HepG2 (cell line): ENCODE results near the gene GRHL1.

ENCODE experiments used
- CHCHD3 ChIP-seq: sonication (generic); formaldehyde crosslinking; IDR thresholded peaks from 2 replicates; pipeline ENCODE4 v1.8.0; 2022; ENCODE audit warnings: mild to moderate bottlenecking, missing genetic modification reagents, moderate library complexity
- CTCF ChIP-seq: sonication (generic); formaldehyde crosslinking; IDR thresholded peaks from 2 replicates; pipeline ENCODE4 v1.5.0; 2020; ENCODE audit warnings: mild to moderate bottlenecking, missing genetic modification reagents, moderate library complexity
- EP300 ChIP-seq, 3 experiments: sonication (generic) in 1 of 3; formaldehyde crosslinking in 1 of 3; IDR thresholded peaks; 2 replicates each; pipeline versions ENCODE4 v1.5.1 to v1.6.1; 2011 to 2020; ENCODE audit warnings: low read depth in 2 of 3, low read length in 2 of 3, borderline replicate concordance in 1 of 3, improper control_type of control experiment in 1 of 3, mild to moderate bottlenecking in 1 of 3, missing genetic modification reagents in 1 of 3, moderate library complexity in 1 of 3
- FOXK1 ChIP-seq: sonication (generic); formaldehyde crosslinking; IDR thresholded peaks from 2 replicates; pipeline ENCODE4 v1.4.0; 2020; ENCODE audit warnings: low read depth, missing genetic modification reagents, borderline replicate concordance
- FOXM1 ChIP-seq: sonication (generic); formaldehyde crosslinking; IDR thresholded peaks from 2 replicates; pipeline ENCODE4 v1.5.0; 2020; ENCODE audit warnings: missing genetic modification reagents
- IKZF1 ChIP-seq: fragments of 450-650 bp; IDR thresholded peaks from 2 replicates; pipeline ENCODE4 v1.7.1; 2016
- MED13 ChIP-seq: sonication (generic); formaldehyde crosslinking; IDR thresholded peaks from 2 replicates; pipeline ENCODE4 v1.5.0; 2020; ENCODE audit warnings: missing genetic modification reagents
- NPAS2 ChIP-seq: sonication (generic); formaldehyde crosslinking; IDR thresholded peaks from 2 replicates; pipeline ENCODE4 v1.8.0; 2022; ENCODE audit warnings: mild to moderate bottlenecking, missing genetic modification reagents, borderline replicate concordance
- POLR2A ChIP-seq, 2 experiments: IDR thresholded peaks; 2 replicates each; pipeline ENCODE4 v1.6.1; 2011; ENCODE audit warnings: low read depth in 2 of 2, low read length in 2 of 2, mild to moderate bottlenecking in 1 of 2, moderate library complexity in 1 of 2; ENCODE audit not compliant: insufficient read depth in 1 of 2
- THAP8 ChIP-seq: sonication (generic); formaldehyde crosslinking; IDR thresholded peaks from 2 replicates; pipeline ENCODE4 v1.5.1; 2020; ENCODE audit warnings: missing genetic modification reagents, mild to moderate bottlenecking, borderline replicate concordance
- ZHX2 ChIP-seq, 2 experiments: sonication (generic) in 1 of 2; formaldehyde crosslinking in 1 of 2; IDR thresholded peaks; 2 replicates each; pipeline versions ENCODE4 v1.6.1 to v1.9.0; 2014 to 2022; ENCODE audit warnings: antibody characterized with exemption in 1 of 2, borderline replicate concordance in 1 of 2, inconsistent platforms in 1 of 2, low read depth in 1 of 2, missing genetic modification reagents in 1 of 2

GRCh38 chr2:10027660-10028330 lies 76.3 kb downstream of the GRHL1 start:
- TF ChIP-seq IKZF1 (no peak), NPAS2 (CRISPR knock-in tag) (no peak), FOXM1 (CRISPR knock-in tag) (no peak), EP300 (IDR thresholded peaks at IDR 0.05; ENCODE audit: low read depth in 2 of 2, low read length in 2 of 2) (no peak), EP300 (CRISPR knock-in tag; IDR thresholded peaks at IDR 0.05; ENCODE audit: borderline replicate concordance) (no peak), MED13 (CRISPR knock-in tag) (no peak), THAP8 (CRISPR knock-in tag) (no peak), ZHX2 (IDR thresholded peaks at IDR 0.05; ENCODE audit: low read depth) (no peak), ZHX2 (CRISPR knock-in tag; IDR thresholded peaks at IDR 0.05; ENCODE audit: borderline replicate concordance) (no peak), CHCHD3 (CRISPR knock-in tag) (no peak), POLR2A (IDR thresholded peaks at IDR 0.05; ENCODE audit: insufficient read depth in 1 of 2, low read depth in 2 of 2, low read length in 2 of 2) (no peak), CTCF (CRISPR knock-in tag) (no peak), FOXK1 (CRISPR knock-in tag) (no peak)
